Activated CD8-positive, alpha-beta T cell treated with anti-CD3 and anti-CD28 coated beads for 36 hours (primary cell): ENCODE results near the gene NME5. TPM values are rescaled to one million over a fixed set of nuclear protein-coding genes. Genes with fewer than 3 reads are reported as not detected.
"Not testable (repeated sequence)": the region's sequence is repeated elsewhere in the genome, so short reads cannot be mapped to it uniquely, and the experiment has no call there.

Experiments
- ATAC-seq: fragments of 200-7000 bp; cut with Tn5 transposase; one replicate; pipeline ENCODE4 v1.10.0; 2021; ENCODE audit warnings: mild to moderate bottlenecking, moderate library complexity
- CTCF ChIA-PET: fragments of 350-600 bp; sonication (Branson Sonifier 250); formaldehyde crosslinking; loops from one replicate; lab custom pipeline; 2021; ENCODE audit warnings: antibody characterized with exemption; lab: Charles Lee
- POLR2A ChIA-PET: fragments of 350-600 bp; sonication (Branson Sonifier 250); formaldehyde crosslinking; loops from one replicate; lab custom pipeline; 2021; ENCODE audit warnings: antibody characterized with exemption; lab: Charles Lee
- DNase-seq: peaks from one replicate; pipeline ENCODE4 v3.0.0-alpha.2; 2020
- H3K27ac Mint-ChIP-seq: one replicate; pipeline ENCODE4 v1.8.0; 2021; ENCODE audit warnings: mild to moderate bottlenecking, mixed read lengths
- H3K27me3 Mint-ChIP-seq: one replicate; pipeline ENCODE4 v1.8.0; 2021; ENCODE audit warnings: mixed read lengths
- H3K36me3 Mint-ChIP-seq: one replicate; pipeline ENCODE4 v1.8.0; 2021; ENCODE audit warnings: low read depth, mixed read lengths
- H3K4me1 Mint-ChIP-seq: one replicate; pipeline ENCODE4 v1.8.0; 2021; ENCODE audit warnings: low read depth, mixed read lengths
- H3K4me3 Mint-ChIP-seq: one replicate; pipeline ENCODE4 v1.8.0; 2021; ENCODE audit warnings: mild to moderate bottlenecking, moderate library complexity, mixed read lengths
- H3K9me3 Mint-ChIP-seq: one replicate; pipeline ENCODE4 v1.8.0; 2021; ENCODE audit warnings: mixed read lengths
- intact Hi-C: fragments of 100-400 bp; cut with micrococcal nuclease; formaldehyde crosslinking; loops from one replicate; pipeline ENCODE4 v1.10.0; 2022
- total RNA-seq, 2 experiments: library from RNA; stranded (reverse); gene quantifications; one replicate each; pipeline ENCODE4 v1.2.3, GENCODE V29; 2021
- TF ChIP-seq, protein P1 (sequence below): fragments of 200-600 bp; IDR thresholded peaks from one replicate; pipeline ENCODE4 v1.8.0; 2022; ENCODE audit warnings: antibody characterized with exemption, mild to moderate bottlenecking

The NME5 gene
- total RNA-seq, 2 experiments from 2014 or later, result not detected

DNA sequence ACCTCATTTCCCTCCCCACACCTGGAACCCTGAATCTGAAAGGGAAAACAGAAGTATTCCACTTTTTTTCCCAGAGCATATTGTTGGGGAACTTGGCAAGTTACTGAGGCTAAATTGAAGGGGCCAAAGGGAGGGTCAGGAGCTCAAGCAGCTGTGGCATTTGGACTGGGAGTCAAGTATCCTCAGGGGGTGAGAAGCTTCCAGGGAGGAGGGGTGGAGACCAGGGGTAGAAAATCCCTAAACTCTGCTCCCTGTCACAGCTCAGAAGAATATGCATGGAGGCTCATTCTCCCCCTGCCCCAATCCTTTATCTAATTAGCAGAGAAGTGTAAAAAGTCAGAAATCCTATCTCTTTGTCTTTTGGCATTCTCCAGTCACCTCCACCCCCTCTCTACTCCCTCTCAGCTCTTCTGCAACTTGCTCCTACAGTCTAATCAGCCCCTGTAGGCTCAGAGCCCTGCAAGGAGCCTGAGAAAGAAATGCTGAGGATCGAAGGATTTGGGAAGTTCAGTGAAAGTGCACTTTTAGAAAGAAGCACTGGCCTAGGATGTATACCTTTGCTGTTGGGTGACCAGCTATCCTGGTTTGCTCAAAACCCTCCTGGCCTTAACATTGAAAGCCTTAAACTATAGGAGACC is 61.1 kb downstream of the NME5 start:
- no peaks in the 10 kb centered on the region for H3K36me3 Mint-ChIP-seq
- CTCF ChIA-PET, result interaction anchor here (0.6 to 8.7 kb wide), 36 partner anchors 10 to 380 kb away, joined by 3 to 159 read pairs (median 4); partner anchors contain the start of genes FAM13B and NME5
- peaks cover 14% of the 10 kb centered on the region for H3K4me1 Mint-ChIP-seq
- intact Hi-C loops, result no loop called here
- H3K9me3 Mint-ChIP-seq, result no peaks in the 10 kb centered on the region
- no peak overlapping the region for H3K4me3 Mint-ChIP-seq
- ATAC-seq, result no peak
- DNase-seq, result no peak
- POLR2A ChIA-PET, result interaction anchor here (0.6 to 0.7 kb wide), 2 partner anchors 55 to 65 kb away, joined by 3 read pairs; no protein-coding TSS in a partner anchor
- no peak overlapping the region for H3K27ac Mint-ChIP-seq
- no peaks in the 10 kb centered on the region for H3K27me3 Mint-ChIP-seq
- TF ChIP-seq, protein P1, sequence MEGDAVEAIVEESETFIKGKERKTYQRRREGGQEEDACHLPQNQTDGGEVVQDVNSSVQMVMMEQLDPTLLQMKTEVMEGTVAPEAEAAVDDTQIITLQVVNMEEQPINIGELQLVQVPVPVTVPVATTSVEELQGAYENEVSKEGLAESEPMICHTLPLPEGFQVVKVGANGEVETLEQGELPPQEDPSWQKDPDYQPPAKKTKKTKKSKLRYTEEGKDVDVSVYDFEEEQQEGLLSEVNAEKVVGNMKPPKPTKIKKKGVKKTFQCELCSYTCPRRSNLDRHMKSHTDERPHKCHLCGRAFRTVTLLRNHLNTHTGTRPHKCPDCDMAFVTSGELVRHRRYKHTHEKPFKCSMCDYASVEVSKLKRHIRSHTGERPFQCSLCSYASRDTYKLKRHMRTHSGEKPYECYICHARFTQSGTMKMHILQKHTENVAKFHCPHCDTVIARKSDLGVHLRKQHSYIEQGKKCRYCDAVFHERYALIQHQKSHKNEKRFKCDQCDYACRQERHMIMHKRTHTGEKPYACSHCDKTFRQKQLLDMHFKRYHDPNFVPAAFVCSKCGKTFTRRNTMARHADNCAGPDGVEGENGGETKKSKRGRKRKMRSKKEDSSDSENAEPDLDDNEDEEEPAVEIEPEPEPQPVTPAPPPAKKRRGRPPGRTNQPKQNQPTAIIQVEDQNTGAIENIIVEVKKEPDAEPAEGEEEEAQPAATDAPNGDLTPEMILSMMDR, result no peak

DNA sequence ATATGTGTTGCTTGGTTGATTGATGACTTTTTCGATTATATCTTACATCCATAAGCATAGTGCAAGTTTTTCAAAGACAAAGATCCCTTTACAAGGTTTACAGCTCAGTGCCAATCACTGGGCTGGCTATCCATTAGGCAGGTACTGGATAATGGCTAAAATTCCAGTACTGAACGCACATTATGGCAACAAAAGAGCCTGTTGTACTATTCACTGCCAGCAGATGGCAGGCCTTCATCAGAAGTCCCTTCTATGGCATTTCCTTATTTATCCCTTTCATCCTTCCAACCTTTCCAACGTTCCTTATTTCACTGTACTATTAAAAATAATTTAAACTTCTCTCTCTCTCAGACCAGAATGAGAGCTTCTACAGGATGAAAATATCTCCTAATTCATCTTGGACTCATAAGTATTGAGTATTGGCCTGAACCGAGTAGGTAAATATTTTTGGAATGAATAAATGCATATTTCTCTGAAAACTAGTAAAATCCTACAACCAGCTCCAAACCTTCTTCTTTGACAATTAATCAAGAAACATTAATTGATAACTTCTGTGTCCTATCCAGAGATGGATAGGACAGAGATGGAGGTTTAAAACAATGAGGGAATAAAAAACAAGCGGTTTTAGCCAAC is 62.0 kb downstream of the NME5 start:
- no peaks in the 10 kb centered on the region for H3K9me3 Mint-ChIP-seq
- CTCF ChIA-PET, result interaction anchor here (0.7 to 8.7 kb wide), 44 partner anchors 9 to 448 kb away, joined by 3 to 159 read pairs (median 4); partner anchors contain the start of genes FAM13B, NME5 and PKD2L2
- no peak overlapping the region for H3K4me3 Mint-ChIP-seq
- intact Hi-C loops, result loop anchor here (1.0 kb wide), 1 partner anchor 56 kb away; no protein-coding TSS in a partner anchor
- no peaks in the 10 kb centered on the region for H3K36me3 Mint-ChIP-seq
- DNase-seq, result peak; percentile 74
- POLR2A ChIA-PET, result no interaction called here
- H3K27me3 Mint-ChIP-seq, result no peaks in the 10 kb centered on the region
- H3K27ac Mint-ChIP-seq, result no peak overlapping the region
- peak; percentile 31 for ATAC-seq
- peaks cover 14% of the 10 kb centered on the region for H3K4me1 Mint-ChIP-seq
- TF ChIP-seq, protein P1, result peak; percentile 98

DNA sequence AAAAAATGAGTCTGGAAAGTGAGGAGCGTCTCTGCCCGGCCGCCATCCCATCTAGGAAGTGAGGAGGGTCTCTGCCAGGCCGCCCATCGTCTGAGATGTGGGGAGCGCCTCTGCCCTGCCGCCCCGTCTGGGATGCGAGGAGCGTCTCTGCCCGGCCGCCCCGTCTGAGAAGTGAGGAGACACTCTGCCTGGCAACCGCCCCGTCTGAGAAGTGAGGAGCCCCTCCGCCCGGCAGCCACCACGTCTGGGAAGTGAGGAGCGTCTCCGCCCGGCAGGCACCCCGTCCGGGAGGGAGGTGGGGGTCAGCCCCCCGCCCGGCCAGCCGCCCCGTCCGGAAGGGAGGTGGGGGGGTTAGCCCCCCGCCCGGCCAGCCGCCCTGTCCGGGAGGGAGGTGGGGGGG is 69.2 kb downstream of the NME5 start:
- intact Hi-C loops, DNase-seq, H3K27me3 Mint-ChIP-seq, POLR2A ChIA-PET, H3K36me3 Mint-ChIP-seq, ATAC-seq, H3K4me3 Mint-ChIP-seq, H3K9me3 Mint-ChIP-seq, H3K27ac Mint-ChIP-seq, H3K4me1 Mint-ChIP-seq: not testable (repeated sequence)
- CTCF ChIA-PET, result interaction anchor here (0.9 to 7.7 kb wide), 17 partner anchors 9 to 440 kb away, joined by 3 to 226 read pairs (median 9); partner anchors contain the start of genes FAM13B and PKD2L2

DNA sequence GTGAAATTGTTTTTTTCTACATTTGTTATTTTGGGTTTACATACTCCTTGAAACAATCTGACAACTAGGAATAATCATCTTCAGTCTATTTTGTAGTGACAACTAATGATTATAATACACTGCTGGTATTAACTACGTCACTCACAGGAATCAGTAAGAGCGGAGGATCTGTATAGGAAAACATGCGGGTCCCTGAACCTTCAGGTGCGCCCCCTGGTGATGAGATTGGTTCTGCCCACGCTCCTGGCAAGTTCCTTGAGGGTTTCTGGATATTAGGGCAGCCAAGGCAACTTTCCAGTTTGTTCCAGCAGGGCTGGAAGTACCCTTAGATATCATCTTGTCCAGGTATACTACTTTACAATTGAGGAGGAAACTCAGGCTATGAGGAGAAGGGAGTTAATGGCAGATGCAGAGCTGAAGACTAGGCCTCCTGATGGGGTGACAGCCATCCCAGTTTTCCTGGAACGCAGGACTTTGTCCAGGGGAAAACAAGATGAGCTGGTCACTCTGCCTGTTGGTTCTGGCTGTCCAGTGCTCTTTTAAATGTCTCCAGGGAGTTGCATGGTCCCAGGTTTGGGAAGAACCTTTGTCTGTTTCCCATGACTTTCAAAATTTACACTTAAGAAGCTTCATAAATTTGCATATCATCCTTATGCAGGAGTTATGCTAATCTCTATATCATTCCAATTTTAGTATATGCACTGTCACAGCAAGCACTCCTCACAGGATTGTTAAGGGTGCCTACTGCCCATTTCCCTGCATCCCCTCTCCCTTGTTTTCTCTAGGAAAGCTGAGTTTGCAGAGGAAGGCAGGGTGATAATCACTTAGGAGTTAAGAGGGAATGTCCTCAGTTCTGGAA is 70.3 kb downstream of the NME5 start:
- H3K27ac Mint-ChIP-seq, result no peak overlapping the region
- H3K4me3 Mint-ChIP-seq, result no peak overlapping the region
- peaks cover 3% of the 10 kb centered on the region for H3K4me1 Mint-ChIP-seq
- intact Hi-C loops, result loop anchor here (1.0 to 5.0 kb wide), 3 partner anchors 33 to 437 kb away; no protein-coding TSS in a partner anchor
- DNase-seq (peak; percentile 84), ATAC-seq (peak; percentile 76)
- ChIA-PET POLR2A (interaction anchor here (0.8 to 1.0 kb wide), 2 partner anchors 32 to 39 kb away, joined by 3 to 4 read pairs; no protein-coding TSS in a partner anchor), CTCF (interaction anchor here (0.6 to 7.7 kb wide), 46 partner anchors 8 to 439 kb away, joined by 3 to 226 read pairs (median 4); partner anchors contain the start of genes FAM13B, PKD2L2 and WNT8A)
- H3K36me3 Mint-ChIP-seq, result no peaks in the 10 kb centered on the region
- H3K9me3 Mint-ChIP-seq, result no peaks in the 10 kb centered on the region
- H3K27me3 Mint-ChIP-seq, result no peaks in the 10 kb centered on the region
- TF ChIP-seq, protein P1, result peak; percentile 90

DNA sequence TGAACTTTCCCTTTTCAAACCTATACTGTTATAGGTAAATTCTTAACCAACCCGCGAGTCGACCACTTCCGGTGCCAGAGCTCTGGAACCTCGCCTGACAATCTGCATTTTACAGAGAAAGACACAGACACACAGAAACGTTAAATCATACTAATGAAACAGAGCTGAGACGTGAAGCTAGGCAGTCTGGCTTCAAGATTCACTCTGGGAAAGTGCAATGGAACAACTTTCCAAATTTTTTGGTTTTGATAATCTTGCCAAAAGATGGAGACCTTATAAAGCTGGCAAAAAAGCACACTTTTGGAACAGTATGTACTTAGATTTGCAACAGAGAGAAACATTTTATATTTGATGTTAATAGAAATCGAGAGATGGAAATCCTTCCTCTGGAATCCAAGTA is 71.3 kb downstream of the NME5 start:
- H3K36me3 Mint-ChIP-seq, result no peaks in the 10 kb centered on the region
- intact Hi-C loops, result loop anchor here (1.0 to 5.0 kb wide), 3 partner anchors 32 to 436 kb away; no protein-coding TSS in a partner anchor
- no peak overlapping the region for H3K27ac Mint-ChIP-seq
- H3K4me3 Mint-ChIP-seq, result no peak overlapping the region
- POLR2A ChIA-PET, result no interaction called here
- ATAC-seq (no peak), DNase-seq (no peak)
- CTCF ChIA-PET, result interaction anchor here (0.8 to 7.7 kb wide), 25 partner anchors 11 to 438 kb away, joined by 3 to 226 read pairs (median 8); partner anchors contain the start of gene FAM13B
- H3K4me1 Mint-ChIP-seq, result peaks cover 3% of the 10 kb centered on the region
- no peaks in the 10 kb centered on the region for H3K27me3 Mint-ChIP-seq
- TF ChIP-seq, protein P1, result no peak
- no peaks in the 10 kb centered on the region for H3K9me3 Mint-ChIP-seq
